ENCODE measurements around the gene KCND1. TPM values are rescaled to one million over a fixed set of nuclear protein-coding genes. Genes with fewer than 3 reads are reported as not detected.

KCND1 gene
- total and polyA plus RNA-seq, 10 of the 15 experiments (the other 5 are each of a cell fraction or from before 2014, with no cell fraction given), result 0.02 to 1.0 (median 0.39) TPM

- TF ChIP-seq E2F8 (IDR thresholded peaks at IDR 0.05; ENCODE audit: low read depth, partially characterized antibody) (no peak), RUNX3 (IDR thresholded peaks at IDR 0.05; ENCODE audit: low read length) (peak; percentile 10; the same call in 1 of the 2 replicates), SIX5 (IDR thresholded peaks at IDR 0.05; ENCODE audit: low read depth, low read length, severe bottlenecking) (no peak), FOXK2 (IDR thresholded peaks at IDR 0.05) (peak; percentile 88), ATF2 (IDR thresholded peaks at IDR 0.05; ENCODE audit: low read length) (no peak), REST (IDR thresholded peaks at IDR 0.05; ENCODE audit: low read depth, low read length) (no peak), NR2C1 (IDR thresholded peaks at IDR 0.05) (no peak), PAX8 (IDR thresholded peaks at IDR 0.05) (no peak), POLR2AphosphoS5 (IDR thresholded peaks at IDR 0.05; ENCODE audit: low read length) (peak; percentile 74; the same call in 1 of the 2 replicates), RCOR1 (conservative IDR thresholded peaks at IDR 0.05; ENCODE audit: low read depth, low read length) (no peak), HDAC6 (IDR thresholded peaks at IDR 0.05; ENCODE audit: unreplicated experiment) (no peak), ATF7 (IDR thresholded peaks at IDR 0.05; ENCODE audit: low read depth) (peak; percentile 79), SPI1 (IDR thresholded peaks at IDR 0.05; ENCODE audit: borderline replicate concordance, insufficient read depth, low read depth, low read length) (peak; percentile 32; the same call in 1 of the 2 replicates), CREB1 (IDR thresholded peaks at IDR 0.05; ENCODE audit: low read depth) (peak; percentile 34; the same call in 1 of the 2 replicates), NBN (IDR thresholded peaks at IDR 0.05) (0 out of 2 replicates have a peak, but pooled peaks have one; percentile 44), RFX5 (IDR thresholded peaks at IDR 0.05; ENCODE audit: low read depth, low read length) (no peak)
- TF ChIP-seq, protein P1, sequence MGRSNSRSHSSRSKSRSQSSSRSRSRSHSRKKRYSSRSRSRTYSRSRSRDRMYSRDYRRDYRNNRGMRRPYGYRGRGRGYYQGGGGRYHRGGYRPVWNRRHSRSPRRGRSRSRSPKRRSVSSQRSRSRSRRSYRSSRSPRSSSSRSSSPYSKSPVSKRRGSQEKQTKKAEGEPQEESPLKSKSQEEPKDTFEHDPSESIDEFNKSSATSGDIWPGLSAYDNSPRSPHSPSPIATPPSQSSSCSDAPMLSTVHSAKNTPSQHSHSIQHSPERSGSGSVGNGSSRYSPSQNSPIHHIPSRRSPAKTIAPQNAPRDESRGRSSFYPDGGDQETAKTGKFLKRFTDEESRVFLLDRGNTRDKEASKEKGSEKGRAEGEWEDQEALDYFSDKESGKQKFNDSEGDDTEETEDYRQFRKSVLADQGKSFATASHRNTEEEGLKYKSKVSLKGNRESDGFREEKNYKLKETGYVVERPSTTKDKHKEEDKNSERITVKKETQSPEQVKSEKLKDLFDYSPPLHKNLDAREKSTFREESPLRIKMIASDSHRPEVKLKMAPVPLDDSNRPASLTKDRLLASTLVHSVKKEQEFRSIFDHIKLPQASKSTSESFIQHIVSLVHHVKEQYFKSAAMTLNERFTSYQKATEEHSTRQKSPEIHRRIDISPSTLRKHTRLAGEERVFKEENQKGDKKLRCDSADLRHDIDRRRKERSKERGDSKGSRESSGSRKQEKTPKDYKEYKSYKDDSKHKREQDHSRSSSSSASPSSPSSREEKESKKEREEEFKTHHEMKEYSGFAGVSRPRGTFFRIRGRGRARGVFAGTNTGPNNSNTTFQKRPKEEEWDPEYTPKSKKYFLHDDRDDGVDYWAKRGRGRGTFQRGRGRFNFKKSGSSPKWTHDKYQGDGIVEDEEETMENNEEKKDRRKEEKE (IDR thresholded peaks at IDR 0.05), result peak; percentile 58
These were observed 30.0 kb upstream of the KCND1 start (continued) for GRCh38 chrX:49001521-49002090.

All from GM12878 (cell line).